Skin of body (tissue), 2 donors: ENCODE data around the gene TIMP3. TPM values are rescaled to one million over a fixed set of nuclear protein-coding genes. Genes with fewer than 3 reads are reported as not detected.

Experiments
- DNase-seq: peaks from one replicate; lab custom pipeline; 2025; lab: John Stamatoyannopoulos, UW
- total RNA-seq: library from RNA; depleted of rRNA; stranded (reverse); fragments of >200 nt; gene quantifications from one replicate; pipeline ENCODE4 v1.2.3, GENCODE V29; 2014

TIMP3 gene
- total RNA-seq, 1 donor from 2014 or later: 89.6 TPM

DNA sequence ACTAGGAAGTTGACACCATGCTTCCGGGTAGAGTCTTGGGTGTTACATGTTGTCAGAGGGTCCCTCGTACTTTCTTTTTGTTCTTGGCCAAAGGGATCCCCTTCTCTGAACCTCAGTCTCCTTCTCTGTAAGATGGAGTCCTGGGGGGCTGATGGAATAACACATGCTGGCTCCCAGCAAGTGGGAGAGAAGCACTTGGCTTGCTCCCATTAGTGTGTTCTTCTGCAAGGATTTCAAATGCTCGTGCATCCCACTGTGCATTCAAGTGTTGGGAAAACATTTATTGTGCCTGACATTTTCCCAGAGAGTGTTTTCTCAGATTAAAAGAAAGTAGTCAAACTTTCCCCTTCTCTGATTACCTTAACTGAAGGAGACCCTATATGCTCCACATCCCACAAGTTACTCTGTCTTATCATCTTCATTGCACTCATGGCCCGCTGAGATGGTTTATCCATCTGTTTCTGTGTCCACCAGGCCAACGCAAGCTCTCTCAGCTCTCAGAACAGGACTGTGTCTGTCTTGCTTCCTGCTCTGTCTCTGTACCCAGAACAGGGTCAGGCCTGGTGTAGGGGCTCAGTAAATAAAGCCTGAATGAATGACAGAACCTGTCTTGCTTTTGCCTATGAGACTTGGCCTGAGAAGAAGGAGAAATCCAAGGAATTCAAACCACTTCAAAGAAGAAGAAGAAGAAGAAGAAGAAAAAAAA lies 16.0 kb upstream of the TIMP3 start:
- DNase-seq: no peak

DNA sequence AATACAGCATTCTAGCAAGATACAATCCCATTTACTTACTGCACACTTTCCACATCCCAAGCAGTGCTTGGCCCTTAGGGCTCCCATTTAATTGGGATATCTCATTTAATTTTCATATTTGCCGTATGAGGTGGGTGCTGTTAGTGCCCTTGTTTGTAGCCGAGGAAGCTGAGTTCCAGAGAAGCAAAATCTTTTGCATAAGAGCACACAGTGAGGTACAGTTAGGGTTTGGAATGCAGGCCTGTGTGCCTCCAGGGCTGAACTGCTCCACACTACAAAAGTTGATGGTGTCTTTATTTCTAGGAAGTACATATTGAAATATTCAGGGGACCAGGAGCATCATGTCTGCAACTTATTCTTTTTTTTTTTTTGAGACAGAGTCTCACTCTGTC lies 15.5 kb upstream of the TIMP3 start:
- DNase-seq: no peak

DNA sequence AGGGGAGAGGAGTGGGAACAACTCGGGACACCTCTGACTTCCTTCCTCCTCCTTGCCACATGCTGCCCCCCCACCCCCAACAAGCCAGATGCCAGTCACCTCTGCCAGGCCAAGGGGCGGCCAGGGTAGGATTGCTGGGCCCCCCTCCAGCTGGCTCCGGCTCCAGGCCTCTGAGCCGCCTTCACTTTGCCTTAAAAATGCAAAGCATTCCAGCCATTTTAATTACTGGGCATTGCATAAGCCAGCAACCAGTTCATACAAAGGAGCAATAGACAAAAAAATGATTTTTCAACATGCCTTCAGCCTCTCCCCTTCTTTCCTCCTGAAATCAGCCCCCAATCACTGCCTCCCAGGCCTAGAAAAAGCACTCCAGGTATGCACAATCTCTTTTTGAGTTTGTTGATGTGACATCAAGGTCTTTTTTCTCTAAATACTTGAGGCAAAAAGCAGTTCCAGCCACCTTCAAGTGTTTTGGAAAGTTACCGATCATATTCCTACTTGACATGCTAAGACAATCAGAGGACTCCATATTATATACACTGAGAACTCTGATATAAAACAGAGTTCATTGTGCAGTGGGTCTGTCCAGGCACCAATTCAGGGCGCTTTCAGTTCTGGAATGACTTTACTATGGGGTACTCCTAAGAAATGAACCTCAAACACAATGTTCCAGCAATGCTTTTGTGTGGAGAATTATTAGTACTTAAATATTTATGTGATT lies 12.4 kb upstream of the TIMP3 start:
- DNase-seq: no peak

DNA sequence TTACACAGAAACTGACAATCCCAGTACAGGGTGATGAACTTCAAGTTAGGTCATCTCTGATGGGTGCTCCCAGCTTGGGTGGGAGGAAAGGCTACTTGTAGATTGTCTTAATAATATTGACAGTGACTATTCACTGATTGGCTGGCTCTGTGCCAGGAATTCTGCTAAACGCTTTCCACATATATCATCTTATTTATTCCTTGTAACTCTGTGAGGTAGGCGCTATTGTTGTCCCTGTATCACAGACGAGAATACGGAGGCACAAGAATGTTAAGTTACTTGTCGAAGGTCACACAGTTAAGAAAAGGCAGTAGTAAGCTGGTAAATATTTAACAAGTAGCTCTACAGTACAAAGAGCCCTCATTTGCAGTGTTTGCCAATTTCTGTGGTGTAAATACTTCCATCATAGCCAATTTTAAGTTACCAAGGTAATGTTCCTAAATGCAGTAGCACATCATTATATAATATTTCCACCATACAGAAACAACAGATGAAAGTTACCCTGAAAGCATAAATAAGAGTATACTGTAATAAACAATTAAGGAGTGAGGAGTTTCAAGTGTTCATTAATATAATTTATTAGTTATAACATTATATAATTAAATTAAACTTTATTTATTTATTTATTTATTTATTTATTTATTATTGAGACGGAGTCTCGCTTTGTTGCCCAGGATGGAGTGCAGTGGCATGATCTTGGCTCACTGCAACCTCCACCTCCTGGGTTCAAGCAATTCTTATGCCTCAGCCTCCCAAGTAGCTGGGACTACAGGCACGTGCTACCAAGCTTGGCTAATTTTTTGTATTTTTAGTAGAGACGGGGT lies 11.5 kb upstream of the TIMP3 start:
- no peak for DNase-seq

DNA sequence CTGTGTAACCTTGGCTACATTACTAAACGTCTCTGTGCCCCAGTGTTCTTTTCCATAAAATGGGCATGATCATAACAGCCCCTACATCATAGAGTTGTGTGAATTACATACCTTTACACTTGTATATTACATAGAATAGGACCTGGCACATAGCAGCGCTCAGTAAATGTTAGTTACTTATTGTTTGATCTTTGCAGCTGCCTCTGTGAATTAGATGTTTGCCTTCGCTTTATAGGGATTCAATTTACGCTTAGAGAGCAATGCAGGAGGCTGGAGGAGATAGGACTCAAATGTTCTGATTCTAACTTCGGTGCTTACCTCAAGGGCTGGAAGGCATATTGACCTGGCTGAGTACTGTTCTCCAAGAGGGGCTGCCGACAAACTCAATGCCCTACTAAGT lies 10.4 kb upstream of the TIMP3 start:
- no peak for DNase-seq

DNA sequence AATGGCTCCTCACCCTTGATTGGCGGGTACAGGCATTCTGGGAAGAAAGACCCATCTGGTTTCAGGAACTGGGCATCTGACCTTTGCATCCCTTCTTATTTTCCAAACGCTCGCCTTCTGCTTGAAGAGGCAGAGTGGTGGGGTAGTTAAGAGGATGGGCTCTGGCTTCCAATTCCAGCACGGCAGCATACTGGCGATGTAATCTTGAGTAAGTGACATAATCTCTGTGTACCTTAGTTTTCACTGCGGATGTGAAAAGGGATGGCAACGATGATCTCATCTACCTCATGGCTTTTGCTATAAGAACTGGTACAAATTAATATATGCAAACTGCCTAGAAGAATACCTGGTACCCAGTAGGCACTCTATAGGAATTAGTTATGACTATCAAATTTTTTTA lies 10.0 kb upstream of the TIMP3 start:
- DNase-seq: no peak

DNA sequence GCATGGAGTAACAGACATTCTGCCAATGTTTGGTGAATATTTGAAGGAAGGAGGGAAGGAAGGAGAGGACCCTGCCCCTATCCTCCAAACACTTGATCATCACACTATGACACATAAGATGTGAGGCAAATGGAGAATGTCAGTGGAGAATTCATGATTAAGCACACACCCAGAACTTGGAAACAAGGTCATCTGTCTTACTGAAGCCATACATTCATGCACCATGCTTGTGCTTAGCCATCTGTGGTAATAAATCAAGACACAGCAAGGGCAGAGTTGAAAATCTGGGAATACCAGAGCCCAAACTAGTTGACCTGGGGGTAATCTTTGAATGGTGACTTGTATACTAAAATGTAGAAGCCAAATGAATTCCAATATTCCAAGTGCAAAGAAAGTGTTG lies 7.9 kb upstream of the TIMP3 start:
- DNase-seq: no peak

DNA sequence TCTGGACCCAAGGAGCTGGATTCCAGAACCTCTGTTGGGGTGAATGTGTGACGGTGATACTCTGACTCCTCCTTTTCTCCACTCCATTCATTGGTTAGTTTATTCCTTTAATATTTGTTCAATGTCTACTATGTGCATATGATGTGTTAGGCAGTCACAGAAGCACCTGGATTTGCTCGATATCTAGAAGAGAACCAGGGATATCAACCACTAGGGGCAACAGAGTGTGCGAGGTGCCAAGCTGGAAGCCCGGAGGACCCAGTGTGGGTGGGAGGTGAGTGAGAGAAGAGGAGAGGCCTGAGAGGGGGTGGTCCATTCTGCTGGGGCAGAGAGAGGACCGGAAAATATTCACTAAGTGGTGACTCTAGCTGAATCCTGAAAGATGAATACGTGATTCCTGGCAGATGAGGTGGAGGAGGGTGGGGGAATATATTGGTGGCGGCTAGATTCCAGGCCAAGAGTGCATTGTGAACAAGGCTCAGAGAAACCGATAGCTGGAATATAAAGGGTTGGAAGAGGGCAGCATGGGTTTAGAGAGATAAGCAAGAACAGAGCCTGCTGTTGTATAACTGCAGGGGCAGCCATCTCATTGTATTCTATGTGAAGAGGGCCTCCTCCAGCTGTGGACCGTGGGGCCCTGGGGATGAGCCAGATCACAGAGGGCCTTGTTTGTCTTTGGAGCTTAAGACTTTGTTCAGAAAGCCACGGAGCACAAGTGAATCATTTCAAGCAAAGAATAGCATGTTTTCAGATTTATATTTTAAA lies 6.9 kb upstream of the TIMP3 start:
- no peak for DNase-seq

DNA sequence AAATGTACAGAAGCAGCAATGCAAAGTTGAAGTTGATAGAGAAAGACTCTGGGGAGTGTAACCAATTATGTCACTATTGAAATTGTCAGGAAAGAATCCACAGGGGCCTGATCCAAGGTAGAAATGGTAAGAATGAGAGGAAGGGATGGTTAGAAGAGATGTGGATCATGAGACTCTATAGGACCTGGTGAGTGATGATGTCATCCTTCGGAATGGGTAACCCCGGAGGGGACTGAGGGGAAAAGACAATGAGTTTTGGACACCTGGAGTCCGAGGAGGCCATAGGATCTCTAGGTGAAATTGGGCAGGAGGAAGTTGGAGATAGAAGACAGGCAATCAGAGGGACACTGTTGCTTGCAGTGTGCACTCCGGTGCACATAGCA lies 6.3 kb upstream of the TIMP3 start:
- DNase-seq: no peak

DNA sequence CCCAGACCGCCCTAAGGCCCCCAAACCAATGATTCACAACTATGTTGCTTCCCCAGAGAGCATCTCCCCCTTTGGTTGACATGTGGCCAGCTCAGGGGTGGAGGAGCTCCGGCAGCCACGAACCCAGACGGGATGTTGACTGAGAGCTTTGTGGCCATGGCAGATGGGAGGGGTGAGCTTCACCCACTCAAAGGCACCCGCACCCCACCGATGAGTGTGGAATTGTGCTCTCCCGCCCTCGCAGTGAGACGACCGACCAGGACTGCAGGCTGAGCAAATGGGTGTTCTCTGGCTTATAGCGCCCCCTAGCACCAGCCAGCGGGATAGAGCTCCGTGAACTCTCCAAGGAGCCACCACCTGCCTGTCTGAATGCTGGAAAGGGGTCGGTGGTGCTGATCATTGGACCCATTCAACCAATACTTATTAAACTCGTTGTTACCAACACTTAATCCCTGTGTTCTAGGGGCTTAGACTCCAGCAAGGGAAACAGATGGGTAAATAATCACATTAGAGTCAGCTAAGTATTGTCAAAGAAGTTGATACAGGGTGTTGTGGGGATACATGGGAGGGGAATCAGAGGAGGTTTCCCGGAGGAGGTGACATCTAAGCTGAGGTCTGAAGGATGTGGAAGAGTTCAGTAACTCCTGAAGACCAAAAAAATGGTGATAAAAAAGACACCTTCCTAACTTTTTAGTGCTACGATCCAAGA lies 4.5 kb upstream of the TIMP3 start:
- peak; percentile 53 for DNase-seq

DNA sequence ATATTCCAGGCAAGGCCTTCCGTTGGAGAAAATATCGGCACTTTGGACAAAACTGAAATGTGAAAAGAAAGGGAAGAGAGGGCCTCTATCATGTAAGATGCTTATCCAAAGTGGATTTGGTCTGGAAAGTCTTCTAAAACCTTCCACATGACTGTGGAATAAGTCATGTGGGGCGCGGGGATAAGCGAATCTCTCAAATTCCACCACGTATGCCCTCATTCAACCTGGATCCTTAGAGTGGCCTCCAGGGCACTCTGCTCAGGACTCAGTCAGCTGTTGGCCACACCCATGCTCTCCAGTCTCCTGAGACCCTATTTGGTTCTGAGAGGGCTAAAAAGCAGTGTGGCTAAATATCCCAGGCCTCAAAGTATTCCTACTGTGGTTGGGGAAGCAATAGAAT lies 2.0 kb upstream of the TIMP3 start:
- DNase-seq: no peak

DNA sequence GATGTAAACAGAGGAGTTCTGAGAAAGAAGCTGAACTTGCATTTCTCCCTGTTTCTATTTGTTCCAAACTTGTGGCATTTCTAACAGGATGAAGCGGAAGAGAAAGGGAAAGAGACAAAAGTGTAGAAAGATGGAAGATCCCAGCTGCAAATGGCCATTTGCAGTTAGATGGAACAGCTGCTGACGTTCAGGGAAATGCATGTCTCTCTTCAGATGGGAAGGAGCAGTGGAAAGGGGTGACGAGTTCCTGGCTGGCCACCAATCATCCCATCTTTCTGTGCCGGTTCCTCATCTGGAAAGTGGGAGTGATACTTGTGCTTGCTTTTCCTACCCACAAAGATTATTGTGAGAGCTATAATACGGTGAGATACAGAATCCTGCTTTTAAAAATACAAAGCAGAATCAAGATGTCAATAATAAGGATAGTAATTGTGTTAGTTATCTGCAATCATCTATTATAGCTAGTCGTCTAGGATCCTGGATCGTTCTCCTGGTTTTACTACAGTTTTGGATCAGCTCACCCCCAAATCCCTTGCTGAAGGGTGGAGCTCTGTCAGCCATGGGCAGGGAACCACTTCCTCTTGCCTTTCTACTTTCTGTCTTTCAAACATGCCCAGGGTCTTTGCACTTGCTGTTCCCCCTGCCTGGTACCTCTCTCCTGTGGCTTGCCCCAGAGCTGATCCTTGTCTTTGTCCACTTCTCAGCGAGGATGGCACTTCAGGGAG lies 1.2 kb upstream of the TIMP3 start:
- DNase-seq: peak; percentile 64

DNA sequence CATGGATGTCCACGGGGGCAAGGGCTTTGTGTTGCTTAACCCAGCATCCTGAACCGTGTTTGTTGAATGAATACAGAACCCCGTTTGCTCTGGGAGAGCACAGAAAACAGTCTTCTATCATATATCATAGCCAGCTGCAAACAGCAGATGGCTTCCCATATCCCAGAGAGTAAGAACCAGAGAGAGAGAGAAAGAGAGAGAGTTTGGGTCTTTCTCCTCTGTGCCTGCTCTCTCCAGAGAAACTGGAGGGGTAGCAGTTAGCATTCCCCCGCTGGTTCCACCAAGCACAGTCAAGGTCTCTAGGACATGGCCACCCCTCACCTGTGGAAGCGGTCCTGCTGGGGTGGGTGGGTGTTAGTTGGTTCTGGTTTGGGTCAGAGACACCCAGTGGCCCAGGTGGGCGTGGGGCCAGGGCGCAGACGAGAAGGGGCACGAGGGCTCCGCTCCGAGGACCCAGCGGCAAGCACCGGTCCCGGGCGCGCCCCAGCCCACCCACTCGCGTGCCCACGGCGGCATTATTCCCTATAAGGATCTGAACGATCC lies 440 bp upstream of the TIMP3 start:
- peak; percentile 52 for DNase-seq

DNA sequence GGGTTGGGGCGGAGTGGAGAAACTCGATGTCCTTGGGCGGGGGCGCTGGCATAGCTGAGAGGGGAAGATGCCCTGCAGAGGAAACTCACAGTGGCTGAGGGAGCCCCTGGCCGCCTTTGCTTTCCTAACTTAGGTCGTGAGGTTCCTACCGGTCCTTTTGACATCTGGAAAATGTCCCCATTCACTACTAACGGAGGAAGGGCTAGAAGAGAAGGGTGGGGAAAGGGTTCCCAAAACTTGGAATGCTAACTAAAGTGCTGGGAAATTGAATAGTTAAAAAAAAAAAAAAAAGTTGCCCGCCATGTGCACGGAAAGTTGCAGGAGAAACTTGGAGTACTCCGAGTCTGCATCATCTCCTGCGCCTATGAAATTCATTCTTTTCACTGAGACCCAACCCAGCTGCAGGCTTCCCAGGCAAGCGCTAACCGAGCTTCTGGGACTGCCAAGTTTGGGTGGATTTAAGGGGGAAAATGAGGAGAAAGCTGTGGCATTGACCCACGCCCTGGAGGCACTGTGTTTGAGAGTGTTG lies 796 bp downstream of the TIMP3 start:
- peak; percentile 56 for DNase-seq

DNA sequence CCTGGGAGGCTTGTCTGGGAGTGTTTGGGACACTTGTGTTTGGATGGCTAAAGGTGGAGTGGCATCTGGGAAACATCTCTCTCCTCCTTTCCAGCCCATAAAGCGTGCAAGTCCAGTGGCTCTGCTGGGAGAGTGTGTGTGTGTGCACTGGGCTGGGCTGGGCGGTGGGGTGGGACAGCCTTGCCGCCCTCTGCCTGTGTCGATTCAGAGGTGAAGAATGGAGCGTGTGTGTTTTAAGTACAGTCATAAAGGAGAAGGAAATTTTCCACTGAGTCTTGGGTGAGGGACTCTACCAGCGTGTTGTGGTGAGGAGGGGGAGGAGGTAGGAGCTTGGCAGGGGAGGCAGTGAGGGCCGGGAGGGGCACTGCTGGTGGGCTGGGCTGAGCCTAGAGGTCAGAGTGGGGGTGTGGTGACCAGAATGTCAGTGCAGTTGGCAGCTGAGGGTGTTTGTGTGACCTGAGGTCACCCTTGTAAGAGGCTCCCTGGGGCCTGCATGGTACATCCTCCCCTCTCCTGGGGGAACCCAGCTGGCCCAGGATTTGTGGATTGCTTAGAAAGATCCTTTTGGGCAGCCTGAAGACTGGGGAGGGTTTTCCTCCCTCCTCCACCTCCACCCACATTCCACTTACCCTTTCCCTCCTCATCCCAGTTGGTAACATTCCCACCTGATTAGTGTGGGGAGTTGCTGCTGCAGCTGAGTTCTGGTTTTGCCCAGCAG lies 1.7 kb downstream of the TIMP3 start:
- no peak for DNase-seq

DNA sequence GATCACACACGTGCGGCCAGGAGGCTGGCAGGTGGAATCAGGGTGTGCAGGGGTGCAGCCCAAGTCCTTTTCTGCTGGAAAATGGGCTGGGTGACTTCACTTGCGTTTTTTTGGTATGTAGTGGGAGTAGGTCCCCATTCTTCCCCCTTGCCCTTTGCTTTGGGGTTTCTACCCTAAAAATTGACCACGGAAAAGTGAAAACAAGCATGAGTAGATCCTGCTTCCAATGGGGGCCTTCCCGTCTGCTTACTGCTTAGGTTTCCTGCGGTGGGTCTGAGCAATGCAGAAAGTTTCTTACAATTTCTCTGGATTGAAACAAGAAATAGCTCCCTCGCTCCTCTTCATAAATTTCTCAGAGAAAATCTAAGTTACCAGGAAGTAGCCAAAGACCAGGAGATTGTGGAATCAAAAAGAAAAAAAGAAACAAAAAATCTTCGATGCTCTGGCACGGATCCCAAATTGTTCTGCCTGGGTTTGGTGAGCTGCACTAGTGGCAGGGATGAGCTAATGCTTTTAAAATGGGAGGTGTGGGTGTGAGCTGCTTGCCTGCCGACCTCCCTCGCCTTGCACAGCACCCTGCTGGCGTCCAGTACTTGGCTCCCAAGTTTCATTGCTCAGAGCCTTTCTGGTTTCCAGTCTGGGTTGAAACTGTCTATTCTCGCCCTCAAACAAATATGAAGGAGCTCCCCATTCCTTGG lies 2.4 kb downstream of the TIMP3 start:
- DNase-seq: peak; percentile 10

DNA sequence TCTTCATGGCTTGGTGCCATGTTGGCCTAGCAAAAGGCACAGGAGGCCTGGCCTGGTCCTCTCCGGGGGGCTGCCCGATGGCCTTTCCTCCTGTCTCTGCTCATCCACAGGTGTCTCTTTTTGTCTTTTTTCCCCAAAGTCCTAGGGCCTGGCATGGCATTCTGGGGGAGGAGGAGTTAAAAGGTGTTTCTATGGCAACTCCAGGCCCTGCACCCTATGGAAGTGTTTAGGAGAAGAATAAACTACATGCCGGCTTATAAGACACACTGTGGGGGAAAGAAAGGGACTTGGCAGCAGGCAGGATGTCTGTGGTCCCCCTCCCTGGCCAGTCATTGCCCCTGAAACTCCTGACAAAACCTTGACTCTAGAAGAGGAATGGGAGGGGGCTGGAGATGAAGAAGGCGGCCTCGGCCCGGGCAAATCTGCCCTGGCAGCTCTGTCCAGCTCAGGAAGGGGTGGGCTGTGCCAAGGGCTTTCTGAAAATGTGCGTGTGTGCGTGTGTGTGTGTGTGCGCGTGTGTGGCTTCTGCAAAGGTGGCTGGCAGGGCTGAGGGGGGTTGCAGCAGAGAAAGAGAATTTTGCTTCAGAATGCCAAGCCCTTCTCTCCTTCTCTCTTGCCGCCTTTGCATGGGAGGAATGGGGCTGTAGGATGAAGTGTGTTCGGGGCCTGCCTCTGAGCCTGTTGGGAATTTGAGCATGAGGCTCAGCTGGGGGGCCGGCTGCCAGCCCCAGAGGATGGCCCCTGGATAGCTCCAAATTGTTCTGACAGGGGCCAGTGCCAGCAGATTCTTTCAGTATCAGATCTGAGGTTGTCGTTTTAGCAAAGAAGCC lies 3.2 kb downstream of the TIMP3 start:
- no peak for DNase-seq
